ENCODE measurements around the gene SIL1. TPM values are rescaled to one million over a fixed set of nuclear protein-coding genes. Genes with fewer than 3 reads are reported as not detected.

The SIL1 gene
- total and polyA plus RNA-seq, 2 of the 8 experiments (the other 6 are each of a cell fraction or from before 2014, with no cell fraction given) = 8.3 to 12.8 TPM

- TF ChIP-seq, protein P1, sequence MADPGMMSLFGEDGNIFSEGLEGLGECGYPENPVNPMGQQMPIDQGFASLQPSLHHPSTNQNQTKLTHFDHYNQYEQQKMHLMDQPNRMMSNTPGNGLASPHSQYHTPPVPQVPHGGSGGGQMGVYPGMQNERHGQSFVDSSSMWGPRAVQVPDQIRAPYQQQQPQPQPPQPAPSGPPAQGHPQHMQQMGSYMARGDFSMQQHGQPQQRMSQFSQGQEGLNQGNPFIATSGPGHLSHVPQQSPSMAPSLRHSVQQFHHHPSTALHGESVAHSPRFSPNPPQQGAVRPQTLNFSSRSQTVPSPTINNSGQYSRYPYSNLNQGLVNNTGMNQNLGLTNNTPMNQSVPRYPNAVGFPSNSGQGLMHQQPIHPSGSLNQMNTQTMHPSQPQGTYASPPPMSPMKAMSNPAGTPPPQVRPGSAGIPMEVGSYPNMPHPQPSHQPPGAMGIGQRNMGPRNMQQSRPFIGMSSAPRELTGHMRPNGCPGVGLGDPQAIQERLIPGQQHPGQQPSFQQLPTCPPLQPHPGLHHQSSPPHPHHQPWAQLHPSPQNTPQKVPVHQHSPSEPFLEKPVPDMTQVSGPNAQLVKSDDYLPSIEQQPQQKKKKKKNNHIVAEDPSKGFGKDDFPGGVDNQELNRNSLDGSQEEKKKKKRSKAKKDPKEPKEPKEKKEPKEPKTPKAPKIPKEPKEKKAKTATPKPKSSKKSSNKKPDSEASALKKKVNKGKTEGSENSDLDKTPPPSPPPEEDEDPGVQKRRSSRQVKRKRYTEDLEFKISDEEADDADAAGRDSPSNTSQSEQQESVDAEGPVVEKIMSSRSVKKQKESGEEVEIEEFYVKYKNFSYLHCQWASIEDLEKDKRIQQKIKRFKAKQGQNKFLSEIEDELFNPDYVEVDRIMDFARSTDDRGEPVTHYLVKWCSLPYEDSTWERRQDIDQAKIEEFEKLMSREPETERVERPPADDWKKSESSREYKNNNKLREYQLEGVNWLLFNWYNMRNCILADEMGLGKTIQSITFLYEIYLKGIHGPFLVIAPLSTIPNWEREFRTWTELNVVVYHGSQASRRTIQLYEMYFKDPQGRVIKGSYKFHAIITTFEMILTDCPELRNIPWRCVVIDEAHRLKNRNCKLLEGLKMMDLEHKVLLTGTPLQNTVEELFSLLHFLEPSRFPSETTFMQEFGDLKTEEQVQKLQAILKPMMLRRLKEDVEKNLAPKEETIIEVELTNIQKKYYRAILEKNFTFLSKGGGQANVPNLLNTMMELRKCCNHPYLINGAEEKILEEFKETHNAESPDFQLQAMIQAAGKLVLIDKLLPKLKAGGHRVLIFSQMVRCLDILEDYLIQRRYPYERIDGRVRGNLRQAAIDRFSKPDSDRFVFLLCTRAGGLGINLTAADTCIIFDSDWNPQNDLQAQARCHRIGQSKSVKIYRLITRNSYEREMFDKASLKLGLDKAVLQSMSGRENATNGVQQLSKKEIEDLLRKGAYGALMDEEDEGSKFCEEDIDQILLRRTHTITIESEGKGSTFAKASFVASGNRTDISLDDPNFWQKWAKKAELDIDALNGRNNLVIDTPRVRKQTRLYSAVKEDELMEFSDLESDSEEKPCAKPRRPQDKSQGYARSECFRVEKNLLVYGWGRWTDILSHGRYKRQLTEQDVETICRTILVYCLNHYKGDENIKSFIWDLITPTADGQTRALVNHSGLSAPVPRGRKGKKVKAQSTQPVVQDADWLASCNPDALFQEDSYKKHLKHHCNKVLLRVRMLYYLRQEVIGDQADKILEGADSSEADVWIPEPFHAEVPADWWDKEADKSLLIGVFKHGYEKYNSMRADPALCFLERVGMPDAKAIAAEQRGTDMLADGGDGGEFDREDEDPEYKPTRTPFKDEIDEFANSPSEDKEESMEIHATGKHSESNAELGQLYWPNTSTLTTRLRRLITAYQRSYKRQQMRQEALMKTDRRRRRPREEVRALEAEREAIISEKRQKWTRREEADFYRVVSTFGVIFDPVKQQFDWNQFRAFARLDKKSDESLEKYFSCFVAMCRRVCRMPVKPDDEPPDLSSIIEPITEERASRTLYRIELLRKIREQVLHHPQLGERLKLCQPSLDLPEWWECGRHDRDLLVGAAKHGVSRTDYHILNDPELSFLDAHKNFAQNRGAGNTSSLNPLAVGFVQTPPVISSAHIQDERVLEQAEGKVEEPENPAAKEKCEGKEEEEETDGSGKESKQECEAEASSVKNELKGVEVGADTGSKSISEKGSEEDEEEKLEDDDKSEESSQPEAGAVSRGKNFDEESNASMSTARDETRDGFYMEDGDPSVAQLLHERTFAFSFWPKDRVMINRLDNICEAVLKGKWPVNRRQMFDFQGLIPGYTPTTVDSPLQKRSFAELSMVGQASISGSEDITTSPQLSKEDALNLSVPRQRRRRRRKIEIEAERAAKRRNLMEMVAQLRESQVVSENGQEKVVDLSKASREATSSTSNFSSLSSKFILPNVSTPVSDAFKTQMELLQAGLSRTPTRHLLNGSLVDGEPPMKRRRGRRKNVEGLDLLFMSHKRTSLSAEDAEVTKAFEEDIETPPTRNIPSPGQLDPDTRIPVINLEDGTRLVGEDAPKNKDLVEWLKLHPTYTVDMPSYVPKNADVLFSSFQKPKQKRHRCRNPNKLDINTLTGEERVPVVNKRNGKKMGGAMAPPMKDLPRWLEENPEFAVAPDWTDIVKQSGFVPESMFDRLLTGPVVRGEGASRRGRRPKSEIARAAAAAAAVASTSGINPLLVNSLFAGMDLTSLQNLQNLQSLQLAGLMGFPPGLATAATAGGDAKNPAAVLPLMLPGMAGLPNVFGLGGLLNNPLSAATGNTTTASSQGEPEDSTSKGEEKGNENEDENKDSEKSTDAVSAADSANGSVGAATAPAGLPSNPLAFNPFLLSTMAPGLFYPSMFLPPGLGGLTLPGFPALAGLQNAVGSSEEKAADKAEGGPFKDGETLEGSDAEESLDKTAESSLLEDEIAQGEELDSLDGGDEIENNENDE (IDR thresholded peaks at IDR 0.05; ENCODE audit: insufficient replicate concordance, low read length) = no peak
- TF ChIP-seq CREB1 (IDR thresholded peaks at IDR 0.05) (no peak), SRF (IDR thresholded peaks at IDR 0.05; ENCODE audit: low read depth, low read length) (no peak), TEAD4 (IDR thresholded peaks at IDR 0.05; ENCODE audit: low read depth, low read length) (no peak), CBX5 (IDR thresholded peaks at IDR 0.05; ENCODE audit: low read depth, low read length) (no peak), CTBP2 (IDR thresholded peaks at IDR 0.05; ENCODE audit: borderline replicate concordance, insufficient read depth, insufficient read length, low read length) (no peak)
Observed at GRCh38 chr5:138936968-138937345, 261.2 kb downstream of the SIL1 start (continued).
